Fibroblast of pulmonary artery (primary cell): ENCODE measurements around the gene MVK.
A peak's percentile ranks its signal among the peaks of the same experiment; 100 is the strongest.

Experiments
- DNase-seq: peaks from one replicate; pipeline ENCODE4 v3.0.0-alpha.2; 2010; ENCODE audit warnings: low read depth
- H3K4me3 ChIP-seq: replicated peaks from 2 replicates; pipeline ENCODE4 v1.5.1; 2011; ENCODE audit warnings: low read depth, mild to moderate bottlenecking, control low read depth, low read length, moderate library complexity
- TF ChIP-seq, protein P1 (sequence below): IDR thresholded peaks from 2 replicates; pipeline ENCODE4 v1.5.1; 2011; ENCODE audit warnings: mild to moderate bottlenecking, control low read depth, low read length, inconsistent platforms; ENCODE audit errors: missing control alignments

Gene MVK

DNA sequence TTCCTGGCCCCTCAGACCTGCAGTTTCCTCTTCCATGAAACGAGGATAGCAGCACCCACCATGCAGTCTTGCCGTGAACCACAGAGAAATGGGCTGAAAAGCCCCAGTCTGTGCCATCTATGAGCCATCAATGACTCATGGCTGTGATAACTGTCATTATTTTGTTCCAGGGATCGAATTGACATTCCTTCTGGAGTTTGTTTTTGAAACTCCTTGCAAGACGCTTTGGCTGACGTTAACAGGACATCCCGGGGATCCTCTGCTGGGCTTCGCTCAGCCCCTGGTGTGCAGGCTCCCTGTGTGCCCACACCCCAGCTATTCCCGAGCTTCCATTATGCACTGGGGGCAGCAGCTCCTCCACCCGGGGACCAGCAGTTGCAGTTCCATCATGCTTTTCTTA is 34.1 kb upstream of the MVK start:
- no peak overlapping the region for H3K4me3 ChIP-seq
- DNase-seq = no peak
- TF ChIP-seq, protein P1, sequence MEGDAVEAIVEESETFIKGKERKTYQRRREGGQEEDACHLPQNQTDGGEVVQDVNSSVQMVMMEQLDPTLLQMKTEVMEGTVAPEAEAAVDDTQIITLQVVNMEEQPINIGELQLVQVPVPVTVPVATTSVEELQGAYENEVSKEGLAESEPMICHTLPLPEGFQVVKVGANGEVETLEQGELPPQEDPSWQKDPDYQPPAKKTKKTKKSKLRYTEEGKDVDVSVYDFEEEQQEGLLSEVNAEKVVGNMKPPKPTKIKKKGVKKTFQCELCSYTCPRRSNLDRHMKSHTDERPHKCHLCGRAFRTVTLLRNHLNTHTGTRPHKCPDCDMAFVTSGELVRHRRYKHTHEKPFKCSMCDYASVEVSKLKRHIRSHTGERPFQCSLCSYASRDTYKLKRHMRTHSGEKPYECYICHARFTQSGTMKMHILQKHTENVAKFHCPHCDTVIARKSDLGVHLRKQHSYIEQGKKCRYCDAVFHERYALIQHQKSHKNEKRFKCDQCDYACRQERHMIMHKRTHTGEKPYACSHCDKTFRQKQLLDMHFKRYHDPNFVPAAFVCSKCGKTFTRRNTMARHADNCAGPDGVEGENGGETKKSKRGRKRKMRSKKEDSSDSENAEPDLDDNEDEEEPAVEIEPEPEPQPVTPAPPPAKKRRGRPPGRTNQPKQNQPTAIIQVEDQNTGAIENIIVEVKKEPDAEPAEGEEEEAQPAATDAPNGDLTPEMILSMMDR = no peak

GRCh38 chr12:109540526-109541412 is 32.8 kb upstream of the MVK start:
- TF ChIP-seq, protein P1 = no peak
- DNase-seq = no peak
- H3K4me3 ChIP-seq = no peak overlapping the region

GRCh38 chr12:109541413-109541726 is 32.2 kb upstream of the MVK start:
- DNase-seq = no peak
- TF ChIP-seq, protein P1 = no peak
- H3K4me3 ChIP-seq = no peak overlapping the region

GRCh38 chr12:109542014-109542413 is 31.6 kb upstream of the MVK start:
- peak; percentile 71 for DNase-seq
- TF ChIP-seq, protein P1 = no peak

DNA sequence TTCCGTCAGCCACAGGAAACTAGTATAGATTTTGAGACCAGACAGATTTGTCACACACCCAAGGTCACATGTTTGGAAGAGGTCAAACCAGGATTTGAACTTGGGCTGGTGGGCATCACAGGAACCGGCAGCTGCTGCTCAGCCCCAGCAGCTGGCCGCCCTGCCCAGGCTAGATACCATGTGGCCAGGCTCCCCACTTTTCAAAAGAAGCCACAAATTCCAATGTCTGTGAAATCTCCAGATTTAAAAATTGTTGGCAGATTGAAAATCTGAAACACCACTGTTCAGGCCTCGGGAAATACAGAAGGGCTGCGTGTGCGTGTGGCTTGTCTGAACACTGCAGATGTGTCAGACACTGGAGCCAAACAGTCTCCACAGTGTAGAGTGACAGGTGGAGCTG is 30.7 kb upstream of the MVK start:
- no peak for DNase-seq
- H3K4me3 ChIP-seq = no peak overlapping the region
- TF ChIP-seq, protein P1 = no peak

More at GRCh38 chr12:109542014-109542413, 31.6 kb upstream of the MVK start:
- no peak overlapping the region for H3K4me3 ChIP-seq

GRCh38 chr12:109544955-109545531 is 28.6 kb upstream of the MVK start:
- peak; percentile 33 for DNase-seq
- TF ChIP-seq, protein P1 = no peak
- H3K4me3 ChIP-seq = no peak overlapping the region
